HG03439 (cell line): ENCODE measurements around the gene SP7.

Experiments used
- ATAC-seq: cut with Tn5 transposase; IDR thresholded peaks from one replicate; pipeline ENCODE4 v1.9.1; 2021; ENCODE audit warnings: mild to moderate bottlenecking, moderate library complexity; ENCODE audit not compliant: unreplicated experiment

SP7 gene

DNA sequence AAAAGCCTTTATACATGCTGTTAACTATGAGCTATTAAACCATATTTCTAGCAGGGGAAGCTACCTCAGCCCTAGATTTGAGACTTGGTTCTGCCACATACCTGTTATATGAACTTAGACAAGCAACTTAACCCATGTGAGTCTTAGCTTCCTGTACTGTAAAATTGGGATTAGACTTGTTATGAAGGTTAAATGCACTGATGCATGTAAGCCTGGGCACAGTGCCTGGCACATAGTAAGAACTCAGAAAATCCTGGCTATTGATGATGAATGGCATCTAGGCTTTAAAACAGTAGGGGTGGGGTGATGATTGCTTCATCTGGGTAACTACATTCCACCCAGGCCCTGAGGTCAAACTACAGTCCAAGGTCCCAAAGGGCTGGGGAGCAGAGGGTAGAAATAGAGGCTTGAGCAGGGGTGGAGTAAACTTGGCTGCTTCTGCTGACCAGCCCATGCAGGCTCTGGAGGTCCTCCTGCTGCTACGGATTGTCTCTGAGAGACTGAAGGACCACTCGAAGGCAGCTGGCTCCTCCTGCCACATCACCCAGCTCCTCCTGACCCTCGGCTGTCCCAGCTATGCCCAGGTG, 56.8 kb downstream of the SP7 start:
- no peak for ATAC-seq

- ATAC-seq: no peak
Observed at GRCh38 chr12:53277981-53278380, 58.2 kb downstream of the SP7 start.
